T-helper 1 cell treated with Interleukin-12 subunit alpha and Interleukin-12 subunit beta and Interleukin-4 antibody, amounts not matched to agents 30 μg/mL and 1 μg/mL, for 36 hours (primary cell): ENCODE measurements around the gene MSH3.
"Not testable (repeated sequence)": the region's sequence is repeated elsewhere in the genome, so short reads cannot be mapped to it uniquely, and the experiment has no call there.

Experiments
- H3K27ac Mint-ChIP-seq: one replicate; pipeline ENCODE4 v1.8.0; 2021; ENCODE audit warnings: mild to moderate bottlenecking, mixed read lengths
- H3K27me3 Mint-ChIP-seq: one replicate; pipeline ENCODE4 v1.8.0; 2021; ENCODE audit warnings: low read depth, mixed read lengths
- H3K36me3 Mint-ChIP-seq: one replicate; pipeline ENCODE4 v1.8.0; 2021; ENCODE audit warnings: low read depth, mixed read lengths
- H3K4me1 Mint-ChIP-seq: one replicate; pipeline ENCODE4 v1.8.0; 2021; ENCODE audit warnings: low read depth, mixed read lengths
- H3K4me3 Mint-ChIP-seq: one replicate; pipeline ENCODE4 v1.8.0; 2021; ENCODE audit warnings: mild to moderate bottlenecking, moderate library complexity, mixed read lengths
- H3K9me3 Mint-ChIP-seq: one replicate; pipeline ENCODE4 v1.8.0; 2021; ENCODE audit warnings: mixed read lengths

The MSH3 gene

GRCh38 chr5:80739898-80740297, 85.4 kb downstream of the MSH3 start:
- H3K27me3 Mint-ChIP-seq, result no peaks in the 10 kb centered on the region
- H3K4me3 Mint-ChIP-seq, result no peak overlapping the region
- H3K27ac Mint-ChIP-seq, result peak overlapping the region; percentile 36
- peaks cover 29% of the 10 kb centered on the region for H3K36me3 Mint-ChIP-seq
- no peaks in the 10 kb centered on the region for H3K9me3 Mint-ChIP-seq
- peaks cover 19% of the 10 kb centered on the region for H3K4me1 Mint-ChIP-seq

GRCh38 chr5:80740488-80740887, 86.0 kb downstream of the MSH3 start:
- H3K4me3 Mint-ChIP-seq, H3K9me3 Mint-ChIP-seq, H3K27me3 Mint-ChIP-seq, H3K27ac Mint-ChIP-seq: not testable (repeated sequence)
- H3K4me1 Mint-ChIP-seq, result peaks cover 19% of the 10 kb centered on the region
- peaks cover 33% of the 10 kb centered on the region for H3K36me3 Mint-ChIP-seq

- peak overlapping the region; percentile 26 for H3K4me3 Mint-ChIP-seq
- H3K27ac Mint-ChIP-seq, result peak overlapping the region; percentile 56
- H3K36me3 Mint-ChIP-seq, result peaks cover 38% of the 10 kb centered on the region
- H3K27me3 Mint-ChIP-seq, result no peaks in the 10 kb centered on the region
- H3K9me3 Mint-ChIP-seq, result no peaks in the 10 kb centered on the region
- H3K4me1 Mint-ChIP-seq, result peaks cover 22% of the 10 kb centered on the region
Measured at GRCh38 chr5:80740999-80741398, 86.5 kb downstream of the MSH3 start.

- Mint-ChIP-seq H3K4me1 (peaks cover 19% of the 10 kb centered on the region), H3K36me3 (peaks cover 53% of the 10 kb centered on the region), H3K27ac (no peak overlapping the region), H3K27me3 (no peaks in the 10 kb centered on the region), H3K9me3 (no peaks in the 10 kb centered on the region), H3K4me3 (no peak overlapping the region)
Measured at GRCh38 chr5:80744149-80744548, 89.7 kb downstream of the MSH3 start.

GRCh38 chr5:80745490-80745889, 91.0 kb downstream of the MSH3 start:
- Mint-ChIP-seq H3K27ac (no peak overlapping the region), H3K9me3 (peaks cover 2% of the 10 kb centered on the region), H3K27me3 (no peaks in the 10 kb centered on the region), H3K4me3 (no peak overlapping the region), H3K4me1 (peaks cover 16% of the 10 kb centered on the region), H3K36me3 (peaks cover 61% of the 10 kb centered on the region)

GRCh38 chr5:80747922-80748321, 93.5 kb downstream of the MSH3 start:
- Mint-ChIP-seq H3K4me3 (no peak overlapping the region), H3K27me3 (no peaks in the 10 kb centered on the region), H3K9me3 (peaks cover 14% of the 10 kb centered on the region), H3K36me3 (peaks cover 66% of the 10 kb centered on the region), H3K4me1 (peaks cover 6% of the 10 kb centered on the region), H3K27ac (no peak overlapping the region)

GRCh38 chr5:80752427-80752826, 98.0 kb downstream of the MSH3 start:
- Mint-ChIP-seq H3K9me3 (peaks cover 17% of the 10 kb centered on the region), H3K36me3 (peaks cover 49% of the 10 kb centered on the region)

GRCh38 chr5:80753712-80754111, 99.3 kb downstream of the MSH3 start:
- peaks cover 22% of the 10 kb centered on the region for H3K9me3 Mint-ChIP-seq
- H3K27ac Mint-ChIP-seq, result no peak overlapping the region
- H3K27me3 Mint-ChIP-seq, result no peaks in the 10 kb centered on the region
- H3K4me1 Mint-ChIP-seq, result peaks cover 49% of the 10 kb centered on the region
- H3K4me3 Mint-ChIP-seq, result no peak overlapping the region
- H3K36me3 Mint-ChIP-seq, result peaks cover 52% of the 10 kb centered on the region

More at GRCh38 chr5:80752427-80752826, 98.0 kb downstream of the MSH3 start:
- H3K27ac Mint-ChIP-seq, result no peak overlapping the region
- H3K4me1 Mint-ChIP-seq, result peaks cover 38% of the 10 kb centered on the region
- H3K27me3 Mint-ChIP-seq, result no peaks in the 10 kb centered on the region
- H3K4me3 Mint-ChIP-seq, result no peak overlapping the region

GRCh38 chr5:80754900-80755299, 100.4 kb downstream of the MSH3 start:
- Mint-ChIP-seq H3K27ac (peak overlapping the region; percentile 92), H3K4me3 (peak overlapping the region; percentile 74), H3K9me3 (peaks cover 22% of the 10 kb centered on the region), H3K36me3 (peaks cover 55% of the 10 kb centered on the region), H3K4me1 (peaks cover 60% of the 10 kb centered on the region), H3K27me3 (no peaks in the 10 kb centered on the region)

GRCh38 chr5:80755626-80756025, 101.2 kb downstream of the MSH3 start:
- Mint-ChIP-seq H3K9me3 (peaks cover 19% of the 10 kb centered on the region), H3K27me3 (no peaks in the 10 kb centered on the region), H3K4me1 (peaks cover 67% of the 10 kb centered on the region), H3K4me3 (peak overlapping the region; percentile 74), H3K36me3 (peaks cover 54% of the 10 kb centered on the region), H3K27ac (peak overlapping the region; percentile 92)

GRCh38 chr5:80756292-80756691, 101.8 kb downstream of the MSH3 start:
- Mint-ChIP-seq H3K4me1 (peaks cover 73% of the 10 kb centered on the region), H3K9me3 (peaks cover 13% of the 10 kb centered on the region), H3K27me3 (no peaks in the 10 kb centered on the region), H3K27ac (peak overlapping the region; percentile 92), H3K36me3 (peaks cover 51% of the 10 kb centered on the region), H3K4me3 (peak overlapping the region; percentile 74)

GRCh38 chr5:80757290-80757689, 102.8 kb downstream of the MSH3 start:
- Mint-ChIP-seq H3K4me3 (no peak overlapping the region), H3K9me3 (peaks cover 13% of the 10 kb centered on the region), H3K27me3 (no peaks in the 10 kb centered on the region), H3K36me3 (peaks cover 44% of the 10 kb centered on the region), H3K27ac (peak overlapping the region; percentile 92), H3K4me1 (peaks cover 75% of the 10 kb centered on the region)

GRCh38 chr5:80759866-80760577, 105.6 kb downstream of the MSH3 start:
- Mint-ChIP-seq H3K4me3 (peak overlapping the region; percentile 4), H3K36me3 (peaks cover 40% of the 10 kb centered on the region), H3K4me1 (peaks cover 61% of the 10 kb centered on the region), H3K9me3 (peaks cover 5% of the 10 kb centered on the region), H3K27ac (peak overlapping the region; percentile 69), H3K27me3 (no peaks in the 10 kb centered on the region)

- Mint-ChIP-seq H3K27ac (peak overlapping the region; percentile 21), H3K4me1 (peaks cover 55% of the 10 kb centered on the region), H3K4me3 (no peak overlapping the region), H3K36me3 (peaks cover 40% of the 10 kb centered on the region), H3K9me3 (peaks cover 5% of the 10 kb centered on the region), H3K27me3 (no peaks in the 10 kb centered on the region)
Measured at GRCh38 chr5:80760680-80761079, 106.2 kb downstream of the MSH3 start.

- Mint-ChIP-seq H3K4me3 (no peak overlapping the region), H3K27me3 (no peaks in the 10 kb centered on the region), H3K36me3 (peaks cover 41% of the 10 kb centered on the region), H3K9me3 (peaks cover 5% of the 10 kb centered on the region), H3K4me1 (peaks cover 50% of the 10 kb centered on the region), H3K27ac (no peak overlapping the region)
Measured at GRCh38 chr5:80761176-80761575, 106.7 kb downstream of the MSH3 start.
